ENCODE measurements around the gene HECTD4. TPM values are rescaled to one million over a fixed set of nuclear protein-coding genes. Genes with fewer than 3 reads are reported as not detected.
"Not testable (repeated sequence)": the region's sequence is repeated elsewhere in the genome, so short reads cannot be mapped to it uniquely, and the experiment has no call there.

The HECTD4 gene
- total RNA-seq, 2 experiments from 2014 or later, result 43.2 to 44.7 TPM

DNA sequence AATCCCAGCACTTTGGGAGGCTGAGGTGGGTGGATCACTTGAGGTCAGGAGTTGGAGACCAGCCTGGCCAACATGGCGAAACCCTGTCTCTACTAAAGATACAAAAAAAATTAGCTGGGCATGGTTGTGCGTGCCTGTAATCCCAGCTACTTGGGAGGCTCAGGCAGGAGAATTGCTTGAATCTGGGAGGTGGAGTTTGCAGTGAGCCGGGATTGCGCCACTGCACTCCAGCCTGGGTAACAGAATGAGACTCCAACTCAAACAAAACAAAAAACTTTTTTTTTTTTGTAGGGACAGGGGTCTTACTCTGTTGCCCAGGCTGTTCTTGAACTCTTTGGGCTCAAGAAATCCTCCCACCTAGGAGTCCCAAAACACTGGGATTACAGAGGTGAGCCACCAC, 33.2 kb upstream of the HECTD4 start:
- H3K27ac Mint-ChIP-seq; H3K9me3 Mint-ChIP-seq; H3K4me3 Mint-ChIP-seq; DNase-seq; H3K27me3 Mint-ChIP-seq; POLR2A ChIA-PET; H3K36me3 Mint-ChIP-seq (ENCODE audit: low read depth): not testable (repeated sequence)
- peaks cover 27% of the 10 kb centered on the region for H3K4me1 Mint-ChIP-seq
- CTCF ChIA-PET, result interaction anchor here (0.6 to 1.4 kb wide), 2 partner anchors 13 to 29 kb away, joined by 4 to 5 read pairs; no protein-coding TSS in a partner anchor

DNA sequence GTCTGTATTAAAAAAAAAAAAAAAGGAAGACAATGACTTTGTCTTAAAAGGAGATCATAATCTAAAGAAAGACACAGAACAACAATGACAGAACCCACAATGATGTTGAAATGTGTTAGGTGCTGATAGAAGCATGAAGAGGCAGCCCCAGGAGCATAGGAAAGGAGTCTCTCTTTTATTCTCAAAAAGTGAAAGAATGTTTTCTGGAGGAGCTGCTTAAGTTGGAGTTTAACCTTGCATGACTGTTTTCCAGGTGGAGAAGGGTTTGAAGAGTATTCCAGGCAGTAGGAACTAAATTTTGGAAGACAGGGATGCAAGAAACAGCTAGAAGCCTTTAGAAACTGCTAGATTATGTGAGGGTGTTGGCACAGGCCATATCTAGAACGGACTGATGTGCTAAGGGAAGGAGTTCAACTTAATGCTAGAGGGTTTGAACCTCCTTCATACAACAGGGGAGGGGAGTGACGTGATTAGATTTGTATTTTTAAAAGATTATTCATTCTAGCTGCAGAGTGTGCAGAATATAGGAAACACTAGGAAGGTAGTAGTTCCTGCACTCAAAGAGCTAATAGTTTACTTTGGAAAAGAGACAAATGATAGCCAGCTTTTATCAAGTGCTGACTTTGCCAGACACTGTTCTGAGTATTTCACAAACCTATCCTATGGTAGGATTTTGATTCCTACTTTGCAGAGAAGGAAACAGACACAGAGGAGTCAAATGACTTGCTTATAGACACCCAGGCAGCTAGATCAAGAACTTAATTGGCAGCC, 31.8 kb upstream of the HECTD4 start:
- Mint-ChIP-seq H3K4me3 (no peak overlapping the region), H3K9me3 (no peaks in the 10 kb centered on the region), H3K27me3 (no peaks in the 10 kb centered on the region), H3K27ac (no peak overlapping the region), H3K36me3 (ENCODE audit: low read depth) (peaks cover 3% of the 10 kb centered on the region), H3K4me1 (peaks cover 22% of the 10 kb centered on the region)
- CTCF ChIA-PET, result interaction anchor here (0.6 to 1.4 kb wide), 2 partner anchors 27 to 379 kb away, joined by 4 to 6 read pairs; no protein-coding TSS in a partner anchor
- DNase-seq, result no peak
- POLR2A ChIA-PET, result no interaction called here

DNA sequence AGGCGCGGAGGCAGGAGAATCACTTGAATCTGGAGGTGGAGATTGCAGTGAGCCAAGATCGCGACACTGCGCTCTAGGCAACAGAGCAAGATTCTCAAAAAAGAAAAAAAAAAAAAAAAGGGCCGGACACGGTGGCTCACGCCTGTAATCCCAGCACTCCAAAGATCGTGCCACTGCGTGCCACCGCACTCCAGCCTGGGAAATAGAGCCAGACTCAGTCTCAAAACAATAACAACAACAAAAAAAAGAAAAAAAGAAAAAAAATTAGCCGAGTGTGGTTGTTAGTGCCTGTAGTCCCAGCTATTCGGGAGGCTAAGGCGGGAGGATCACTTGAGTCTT, 27.6 kb upstream of the HECTD4 start:
- CTCF ChIA-PET, result interaction anchor here (0.6 to 0.9 kb wide), 5 partner anchors 8 to 1132 kb away, joined by 3 to 4 read pairs (median 3); no protein-coding TSS in a partner anchor

DNA sequence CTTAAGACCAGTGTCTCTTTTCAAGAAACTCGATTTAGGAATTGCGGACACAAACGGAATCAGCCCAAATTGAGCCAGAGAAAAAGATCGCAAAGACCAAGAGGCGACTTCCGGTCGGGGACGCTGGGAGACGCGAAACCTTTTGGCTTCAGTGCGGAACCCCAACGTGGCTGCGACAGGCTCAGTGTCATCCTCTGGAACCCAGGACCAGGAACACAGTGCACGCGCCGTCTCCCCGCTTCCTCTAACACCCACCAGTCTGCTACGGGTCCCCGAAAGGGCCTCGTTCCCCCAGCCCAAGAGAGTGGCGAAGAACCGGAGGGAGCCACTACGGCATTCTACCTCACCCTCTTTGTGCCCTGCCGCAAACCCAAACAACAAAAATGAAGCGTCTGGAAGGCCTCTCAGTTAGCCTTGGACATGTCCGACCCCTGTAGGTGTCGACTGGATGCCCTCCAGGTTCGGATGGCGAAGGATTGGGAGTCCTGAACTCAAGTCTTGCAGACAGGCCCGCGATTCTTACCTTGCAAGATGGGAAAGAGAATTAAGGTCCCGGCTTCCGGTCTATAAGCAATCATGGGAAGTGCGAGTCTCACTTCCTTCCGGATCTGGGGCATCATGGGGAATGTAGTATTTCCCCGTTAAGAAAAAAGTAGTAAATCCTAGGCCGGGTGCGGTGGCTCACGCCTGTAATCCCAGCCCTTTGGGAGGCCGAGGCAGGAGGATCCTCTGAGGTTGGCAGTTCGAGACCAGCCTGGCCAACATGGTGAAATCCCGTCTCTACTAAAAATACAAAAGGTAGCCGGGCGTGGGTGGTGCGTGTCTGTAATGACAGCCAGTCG, 27.1 kb upstream of the HECTD4 start, which contains the start of gene RPL6:
Gene RPL6 (minus strand): TSS at position 542 of the 842 bp plus-strand sequence. CDS start 949 bp downstream, outside the sequence.
- Mint-ChIP-seq H3K4me1 (peaks cover 40% of the 10 kb centered on the region), H3K36me3 (ENCODE audit: low read depth) (peaks cover 46% of the 10 kb centered on the region), H3K4me3 (peak within 1 kb of the TSS; percentile 100), H3K27ac (peak within 1 kb of the TSS; percentile 100), H3K27me3 (no peaks in the 10 kb centered on the region), H3K9me3 (no peaks in the 10 kb centered on the region)
- DNase-seq, result peak; percentile 89
- CTCF ChIA-PET, result no interaction called here
- POLR2A ChIA-PET, result no interaction called here

More for the DNA sequence above, 27.6 kb upstream of the HECTD4 start:
- Mint-ChIP-seq H3K4me3 (peak overlapping the region; percentile 100), H3K4me1 (peaks cover 40% of the 10 kb centered on the region), H3K27ac (peak overlapping the region; percentile 100), H3K27me3 (no peaks in the 10 kb centered on the region), H3K36me3 (ENCODE audit: low read depth) (peaks cover 41% of the 10 kb centered on the region), H3K9me3 (no peaks in the 10 kb centered on the region)
- DNase-seq, result no peak
- POLR2A ChIA-PET, result no interaction called here

DNA sequence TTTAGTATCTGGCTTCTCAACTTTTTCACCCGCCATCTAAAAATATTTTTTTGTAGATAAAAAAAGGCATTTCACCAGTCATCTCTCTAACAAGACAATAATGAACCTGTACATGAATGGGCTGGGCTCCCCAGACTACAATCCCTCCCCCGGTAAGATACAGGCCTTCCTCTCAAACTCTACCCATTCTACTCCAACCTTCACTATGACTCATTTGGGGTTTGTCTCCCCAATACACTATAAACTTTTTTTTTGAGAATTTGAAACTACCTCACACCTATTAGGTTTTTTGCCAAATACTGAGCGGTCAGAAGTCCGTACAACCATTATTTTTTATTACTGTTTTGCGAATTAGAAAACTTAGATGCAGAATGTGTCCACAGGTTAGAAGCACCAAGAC, 26.4 kb upstream of the HECTD4 start:
- ChIA-PET CTCF (no interaction called here), POLR2A (no interaction called here)
- peak; percentile 21 for DNase-seq
- Mint-ChIP-seq H3K27ac (peak overlapping the region; percentile 100), H3K36me3 (ENCODE audit: low read depth) (peaks cover 46% of the 10 kb centered on the region), H3K4me1 (peaks cover 40% of the 10 kb centered on the region), H3K27me3 (no peaks in the 10 kb centered on the region), H3K9me3 (no peaks in the 10 kb centered on the region), H3K4me3 (peak overlapping the region; percentile 100)

DNA sequence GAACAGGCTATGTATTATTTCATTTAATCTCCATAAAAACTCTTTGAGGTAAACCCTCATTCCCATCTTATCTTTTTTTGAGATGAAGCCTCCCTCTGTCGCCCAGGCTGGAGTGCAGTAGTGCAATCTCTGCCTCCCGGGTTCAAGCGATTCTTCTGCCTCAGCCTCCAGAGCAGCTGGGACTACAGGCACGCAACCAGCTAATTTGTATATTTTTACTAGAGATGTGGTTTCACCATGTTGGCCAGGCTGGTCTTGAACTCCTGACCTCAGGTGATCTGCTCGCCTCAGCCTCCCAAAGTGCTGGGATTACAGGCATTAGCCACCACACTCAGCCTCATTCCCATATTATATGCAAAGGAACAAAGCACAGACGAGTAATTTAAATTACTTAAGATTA, 25.5 kb upstream of the HECTD4 start:
- peaks cover 40% of the 10 kb centered on the region for H3K4me1 Mint-ChIP-seq
- H3K36me3 Mint-ChIP-seq (ENCODE audit: low read depth), result peaks cover 46% of the 10 kb centered on the region
- H3K27me3 Mint-ChIP-seq, POLR2A ChIA-PET, DNase-seq, CTCF ChIA-PET, H3K9me3 Mint-ChIP-seq: not testable (repeated sequence)
- peak overlapping the region; percentile 100 for H3K27ac Mint-ChIP-seq
- H3K4me3 Mint-ChIP-seq, result peak overlapping the region; percentile 100

DNA sequence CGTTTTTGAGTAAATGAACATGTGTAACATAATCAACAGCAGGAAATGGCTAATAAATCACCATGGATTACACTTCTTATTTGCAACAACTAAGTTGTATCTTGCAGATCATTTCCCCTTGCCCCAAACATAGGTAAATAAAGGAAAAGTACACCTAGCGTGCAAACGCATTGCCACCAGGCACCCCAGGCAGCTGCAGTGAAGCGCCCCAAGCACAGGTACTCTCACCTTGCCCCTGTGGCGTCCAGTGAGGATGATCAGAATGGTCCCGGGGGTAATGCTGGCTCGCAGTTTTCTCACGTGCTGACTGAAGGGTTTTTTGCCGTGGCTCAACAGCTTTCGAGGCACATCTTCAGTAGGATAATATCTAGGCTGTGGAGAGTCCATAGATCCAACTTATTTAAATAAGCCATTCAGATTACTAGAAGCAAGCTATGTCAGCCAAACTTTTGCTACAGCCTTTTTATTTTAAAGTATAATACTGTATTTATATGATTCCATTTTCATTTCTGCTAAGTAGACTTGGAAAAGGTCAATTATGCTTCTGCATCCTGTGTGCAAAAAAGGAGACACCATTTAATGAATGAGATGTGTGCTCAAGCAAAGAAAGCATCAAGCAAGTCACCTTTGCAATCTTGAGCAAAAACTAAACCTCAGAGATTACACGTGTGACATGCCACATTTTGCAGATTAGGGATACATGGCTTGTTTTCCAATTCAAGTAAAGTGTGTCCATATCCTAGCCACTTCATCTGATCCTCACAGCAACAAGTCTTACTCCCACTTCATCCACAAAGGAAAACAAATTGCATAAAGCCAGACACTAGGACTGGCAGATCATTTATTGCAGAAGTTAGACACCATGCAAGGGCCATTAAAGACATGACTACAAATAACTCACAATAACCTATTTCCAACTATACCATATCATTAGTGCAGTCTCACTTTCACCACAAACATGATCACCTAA, 24.6 kb upstream of the HECTD4 start:
- H3K36me3 Mint-ChIP-seq (ENCODE audit: low read depth), result peaks cover 46% of the 10 kb centered on the region
- peaks cover 40% of the 10 kb centered on the region for H3K4me1 Mint-ChIP-seq
- H3K27me3 Mint-ChIP-seq, result no peaks in the 10 kb centered on the region
- H3K27ac Mint-ChIP-seq, result peak overlapping the region; percentile 57
- POLR2A ChIA-PET, result no interaction called here
- H3K4me3 Mint-ChIP-seq, result peak overlapping the region; percentile 100
- H3K9me3 Mint-ChIP-seq, result no peaks in the 10 kb centered on the region
- CTCF ChIA-PET, result no interaction called here
- no peak for DNase-seq

DNA sequence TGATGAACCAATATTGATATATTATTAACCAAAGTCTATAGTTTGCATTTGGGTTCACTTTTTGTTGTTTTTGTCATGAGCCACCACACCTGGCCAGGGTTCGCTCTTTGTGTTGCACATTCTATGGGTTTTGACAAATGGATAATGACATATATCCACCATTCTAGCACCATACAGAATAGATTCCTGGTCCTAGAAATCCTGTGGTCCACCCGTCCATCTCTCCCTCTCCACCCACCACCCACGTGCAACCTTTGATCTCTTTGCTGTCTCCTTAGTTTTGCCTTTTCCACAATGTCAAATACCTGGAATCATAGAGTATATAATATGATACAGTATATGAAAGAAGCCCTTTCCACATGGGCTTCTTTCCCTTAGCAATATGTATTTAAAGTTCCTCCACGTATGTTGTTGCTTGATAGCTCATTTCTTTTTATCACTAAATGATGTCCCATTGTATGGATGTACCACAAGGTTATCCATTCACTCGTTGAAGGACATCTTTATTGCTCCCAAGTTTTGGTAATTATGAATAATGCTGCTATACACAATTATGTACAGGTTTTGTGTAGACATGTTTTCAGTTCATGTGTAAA, 19.8 kb upstream of the HECTD4 start:
- no peaks in the 10 kb centered on the region for H3K9me3 Mint-ChIP-seq
- H3K4me3 Mint-ChIP-seq, result no peak overlapping the region
- H3K36me3 Mint-ChIP-seq (ENCODE audit: low read depth), result peaks cover 25% of the 10 kb centered on the region
- no peak for DNase-seq
- H3K27ac Mint-ChIP-seq, result no peak overlapping the region
- H3K4me1 Mint-ChIP-seq, result peaks cover 8% of the 10 kb centered on the region
- POLR2A ChIA-PET, result no interaction called here
- CTCF ChIA-PET, result interaction anchor here (0.5 to 1.6 kb wide), 3 partner anchors 9 to 327 kb away, joined by 3 to 6 read pairs (median 4); no protein-coding TSS in a partner anchor
- no peaks in the 10 kb centered on the region for H3K27me3 Mint-ChIP-seq

DNA sequence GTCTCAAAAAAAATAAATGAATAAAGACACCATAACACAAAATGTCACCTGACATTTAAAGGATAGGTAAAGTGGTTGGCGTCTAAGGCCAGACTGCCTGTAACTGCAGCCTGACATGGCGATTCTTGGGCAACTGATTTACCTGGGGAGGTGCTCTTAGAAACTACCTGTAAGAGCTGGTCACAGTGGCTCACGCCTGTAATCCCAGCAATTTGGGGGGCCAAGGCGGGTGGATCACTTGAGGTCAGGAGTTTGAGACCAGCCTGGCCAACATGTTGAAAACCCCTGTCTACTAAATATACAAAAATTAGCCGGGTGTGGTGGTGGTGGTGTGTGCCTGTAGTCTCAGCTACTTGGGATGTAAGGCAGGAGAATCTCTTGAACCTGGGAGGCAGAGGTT, 18.8 kb upstream of the HECTD4 start:
- Mint-ChIP-seq H3K36me3 (ENCODE audit: low read depth) (peaks cover 17% of the 10 kb centered on the region), H3K4me1 (peaks cover 2% of the 10 kb centered on the region), H3K27ac (no peak overlapping the region), H3K4me3 (no peak overlapping the region), H3K9me3 (no peaks in the 10 kb centered on the region), H3K27me3 (no peaks in the 10 kb centered on the region)
- no peak for DNase-seq
- ChIA-PET CTCF (interaction anchor here (0.7 to 1.6 kb wide), 3 partner anchors 10 to 69 kb away, joined by 3 to 4 read pairs (median 3); no protein-coding TSS in a partner anchor), POLR2A (no interaction called here)

DNA sequence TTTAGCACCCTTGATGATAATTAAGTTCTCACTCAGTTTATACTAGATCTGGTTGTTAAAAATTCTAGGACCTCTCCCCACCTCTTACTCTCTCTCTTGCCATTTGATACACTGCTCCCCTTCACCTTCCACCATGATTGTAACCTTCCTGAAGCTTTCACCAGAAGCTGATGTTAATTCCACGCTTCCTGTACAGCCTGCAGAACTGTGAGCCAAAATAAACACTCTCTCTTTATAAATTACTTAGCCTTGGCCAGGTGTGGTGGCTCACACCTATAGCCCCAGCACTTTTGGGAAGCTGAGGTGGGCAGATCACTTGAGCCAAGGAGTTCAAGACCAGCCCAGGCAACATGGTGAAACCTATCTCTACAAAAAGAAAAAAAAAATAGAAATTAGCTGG, 11.1 kb upstream of the HECTD4 start:
- H3K4me3 Mint-ChIP-seq, result no peak overlapping the region
- POLR2A ChIA-PET, result interaction anchor here (0.6 kb wide), 1 partner anchor 45 kb away, joined by 3 read pairs; no protein-coding TSS in a partner anchor
- CTCF ChIA-PET, result interaction anchor here (0.6 kb wide), 2 partner anchors 37 to 53 kb away, joined by 3 read pairs; no protein-coding TSS in a partner anchor
- no peak for DNase-seq
- H3K36me3 Mint-ChIP-seq (ENCODE audit: low read depth), result no peaks in the 10 kb centered on the region
- H3K27me3 Mint-ChIP-seq, result peaks cover 9% of the 10 kb centered on the region
- H3K4me1 Mint-ChIP-seq, result no peaks in the 10 kb centered on the region
- H3K27ac Mint-ChIP-seq, result no peak overlapping the region
- H3K9me3 Mint-ChIP-seq, result peaks cover 3% of the 10 kb centered on the region

DNA sequence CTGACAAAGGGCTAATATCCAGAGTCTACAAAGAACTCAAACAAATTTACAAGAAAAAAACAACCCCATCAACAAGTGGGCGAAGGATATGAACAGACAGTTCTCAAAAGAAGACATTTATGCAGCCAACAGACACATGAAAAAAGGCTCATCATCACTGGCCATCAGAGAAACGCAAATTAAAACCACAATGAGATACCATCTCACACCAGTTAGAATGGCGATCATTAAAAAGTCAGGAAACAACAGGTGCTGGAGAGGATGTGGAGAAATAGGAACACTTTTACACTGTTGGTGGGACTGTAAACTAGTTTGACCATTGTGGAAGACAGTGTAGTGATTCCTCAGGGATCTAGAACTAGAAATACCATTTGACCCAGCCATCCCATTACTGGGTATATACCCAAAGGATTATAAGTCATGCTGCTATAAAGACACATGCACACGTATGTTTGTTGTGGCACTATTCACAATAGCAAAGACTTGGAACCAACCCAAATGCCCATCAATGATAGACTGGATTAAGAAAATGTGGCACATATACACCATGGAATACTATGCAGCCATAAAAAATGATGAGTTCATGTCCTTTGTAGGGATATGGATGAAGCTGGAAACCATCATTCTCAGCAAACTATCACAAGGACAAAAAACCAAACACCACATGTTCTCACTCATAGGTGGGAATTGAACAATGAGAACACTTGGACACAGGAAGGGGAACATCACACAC, 7.9 kb upstream of the HECTD4 start:
- peaks cover 12% of the 10 kb centered on the region for H3K27me3 Mint-ChIP-seq
- not testable (repeated sequence) for DNase-seq

More for the DNA sequence above, 7.9 kb upstream of the HECTD4 start:
- POLR2A ChIA-PET; H3K27ac Mint-ChIP-seq; H3K36me3 Mint-ChIP-seq (ENCODE audit: low read depth); H3K9me3 Mint-ChIP-seq; CTCF ChIA-PET; H3K4me3 Mint-ChIP-seq: not testable (repeated sequence)
- H3K4me1 Mint-ChIP-seq, result peaks cover 12% of the 10 kb centered on the region
